ENCODE data around the gene OR14C36. TPM values are rescaled to one million over a fixed set of nuclear protein-coding genes. Genes with fewer than 3 reads are reported as not detected.
A peak's percentile ranks its signal among the peaks of the same experiment; 100 is the strongest.
"Not testable (repeated sequence)": the region's sequence is repeated elsewhere in the genome, so short reads cannot be mapped to it uniquely, and the experiment has no call there.

OR14C36 gene
- total RNA-seq, 1 experiment from 2014 or later: not detected

DNA sequence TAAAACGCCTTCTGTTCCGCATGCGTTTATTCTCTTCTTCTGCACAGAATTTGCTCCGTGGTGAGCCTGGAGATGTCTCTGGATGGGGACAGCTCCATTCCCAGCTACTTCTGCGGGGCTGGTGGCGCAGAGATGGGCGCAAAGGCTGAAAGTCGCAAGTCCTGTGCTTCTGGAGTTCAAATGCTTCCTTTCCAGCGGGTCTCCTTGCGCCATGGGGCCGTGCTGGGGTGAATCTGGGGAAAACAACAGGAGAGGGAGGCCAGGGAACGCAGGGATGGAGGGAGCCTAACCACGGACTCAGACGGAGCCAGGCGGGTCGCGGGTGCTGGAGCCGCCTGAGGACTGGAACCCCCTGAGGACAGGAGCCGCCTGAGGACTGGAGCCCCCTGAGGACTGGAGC lies 42.5 kb upstream of the OR14C36 start:
- Histone ChIP-seq H3K36me3 (ENCODE audit: low read depth, low read length) (no peaks in the 10 kb centered on the region), H4K20me1 (ENCODE audit: low read length) (no peaks in the 10 kb centered on the region), H2AFZ (ENCODE audit: low read length) (0 out of 2 replicates have a peak overlapping the region, but pooled peaks have one; percentile 10), H3K27me3 (ENCODE audit: low read length) (no peaks in the 10 kb centered on the region), H3K4me1 (ENCODE audit: insufficient read depth, low read length) (0 out of 2 replicates have a peak, but pooled peaks cover 3% of the 10 kb centered on the region), H3K4me3 (ENCODE audit: low read length) (no peak overlapping the region), H3K9me2 (replicated peaks; ENCODE audit: low read length) (no peaks in the 10 kb centered on the region), H3F3A (ENCODE audit: low read length, unreplicated experiment) (no peaks in the 10 kb centered on the region), H3K79me2 (ENCODE audit: low read length) (no peaks in the 10 kb centered on the region), H3K9me3 (ENCODE audit: low read length) (0 out of 2 replicates have a peak, but pooled peaks cover 5% of the 10 kb centered on the region), H3K4me2 (ENCODE audit: low read length) (no peak overlapping the region), H3K9ac (ENCODE audit: low read length) (no peak overlapping the region), H3K27ac (ENCODE audit: low read length) (no peak overlapping the region)
- ChIA-PET POLR2A (ENCODE audit: unreplicated experiment) (no interaction called here), CTCF (no interaction called here)
- BruUV-seq (replicated peaks): no TSS peak
- no peak for ATAC-seq
- intact Hi-C loops (cut with micrococcal nuclease): no loop called here
- TF ChIP-seq EZH2phosphoT487 (IDR thresholded peaks at IDR 0.05; ENCODE audit: borderline replicate concordance, low read length) (no peak), EZH2 (IDR thresholded peaks at IDR 0.05; ENCODE audit: low read length, unreplicated experiment) (no peak)
- TF ChIP-seq, protein P1, sequence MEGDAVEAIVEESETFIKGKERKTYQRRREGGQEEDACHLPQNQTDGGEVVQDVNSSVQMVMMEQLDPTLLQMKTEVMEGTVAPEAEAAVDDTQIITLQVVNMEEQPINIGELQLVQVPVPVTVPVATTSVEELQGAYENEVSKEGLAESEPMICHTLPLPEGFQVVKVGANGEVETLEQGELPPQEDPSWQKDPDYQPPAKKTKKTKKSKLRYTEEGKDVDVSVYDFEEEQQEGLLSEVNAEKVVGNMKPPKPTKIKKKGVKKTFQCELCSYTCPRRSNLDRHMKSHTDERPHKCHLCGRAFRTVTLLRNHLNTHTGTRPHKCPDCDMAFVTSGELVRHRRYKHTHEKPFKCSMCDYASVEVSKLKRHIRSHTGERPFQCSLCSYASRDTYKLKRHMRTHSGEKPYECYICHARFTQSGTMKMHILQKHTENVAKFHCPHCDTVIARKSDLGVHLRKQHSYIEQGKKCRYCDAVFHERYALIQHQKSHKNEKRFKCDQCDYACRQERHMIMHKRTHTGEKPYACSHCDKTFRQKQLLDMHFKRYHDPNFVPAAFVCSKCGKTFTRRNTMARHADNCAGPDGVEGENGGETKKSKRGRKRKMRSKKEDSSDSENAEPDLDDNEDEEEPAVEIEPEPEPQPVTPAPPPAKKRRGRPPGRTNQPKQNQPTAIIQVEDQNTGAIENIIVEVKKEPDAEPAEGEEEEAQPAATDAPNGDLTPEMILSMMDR (conservative IDR thresholded peaks at IDR 0.05; ENCODE audit: low read depth, low read length): no peak
- no peak for DNase-seq

DNA sequence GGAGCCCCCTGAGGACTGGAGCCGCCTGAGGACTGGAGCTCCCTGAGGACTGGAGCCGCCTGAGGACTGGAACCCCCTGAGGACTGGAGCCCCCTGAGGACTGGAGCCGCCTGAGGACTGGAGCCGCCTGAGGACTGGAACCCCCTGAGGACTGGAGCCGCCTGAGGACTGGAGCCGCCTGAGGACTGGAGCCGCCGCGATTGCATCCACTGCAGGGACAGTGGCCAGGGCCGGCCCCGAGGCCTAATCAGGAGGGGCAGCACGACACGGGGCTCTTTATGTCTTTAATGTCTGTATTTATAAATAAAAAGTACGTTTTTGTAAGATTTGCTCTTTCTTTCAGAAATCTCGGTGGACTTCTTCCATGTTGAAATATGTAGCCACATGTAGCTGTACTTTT lies 41.8 kb upstream of the OR14C36 start:
- H3K4me3 ChIP-seq (ENCODE audit: low read length); H3K9me2 ChIP-seq (replicated peaks; ENCODE audit: low read length); BruUV-seq (replicated peaks); H3K27ac ChIP-seq (ENCODE audit: low read length); H3K4me1 ChIP-seq (ENCODE audit: insufficient read depth, low read length); H3K9ac ChIP-seq (ENCODE audit: low read length); H3K36me3 ChIP-seq (ENCODE audit: low read depth, low read length); ATAC-seq; H3K79me2 ChIP-seq (ENCODE audit: low read length); DNase-seq; H3K9me3 ChIP-seq (ENCODE audit: low read length); H3K27me3 ChIP-seq (ENCODE audit: low read length); H2AFZ ChIP-seq (ENCODE audit: low read length); CTCF ChIA-PET; H4K20me1 ChIP-seq (ENCODE audit: low read length); H3F3A ChIP-seq (ENCODE audit: low read length, unreplicated experiment); POLR2A ChIA-PET (ENCODE audit: unreplicated experiment); H3K4me2 ChIP-seq (ENCODE audit: low read length); intact Hi-C loops (cut with micrococcal nuclease): not testable (repeated sequence)

DNA sequence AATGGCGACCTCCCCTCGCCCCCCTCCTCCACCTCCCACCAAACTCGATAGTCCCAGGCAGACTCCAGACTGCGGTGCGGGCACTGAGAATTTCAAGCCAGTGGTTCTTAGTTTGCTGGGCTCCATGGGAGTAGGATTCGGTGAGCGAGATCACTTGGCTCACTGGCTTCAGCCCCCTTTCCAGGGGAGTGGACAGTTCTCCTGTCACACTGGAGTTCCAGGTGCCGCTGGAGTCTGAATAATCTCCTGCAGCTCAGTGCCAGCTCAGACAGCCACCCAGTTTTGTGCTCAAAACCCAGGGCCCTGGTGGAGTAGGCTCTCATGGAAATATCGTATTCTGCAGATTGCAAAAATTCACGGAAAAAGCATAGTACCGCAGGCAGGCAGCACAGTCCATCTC lies 31.8 kb upstream of the OR14C36 start:
- Histone ChIP-seq H2AFZ (ENCODE audit: low read length) (no peak overlapping the region), H3F3A (ENCODE audit: low read length, unreplicated experiment) (no peaks in the 10 kb centered on the region), H3K9me2 (replicated peaks; ENCODE audit: low read length) (no peaks in the 10 kb centered on the region), H3K4me1 (ENCODE audit: insufficient read depth, low read length) (no peaks in the 10 kb centered on the region), H3K9ac (ENCODE audit: low read length) (no peak overlapping the region), H3K79me2 (ENCODE audit: low read length) (no peaks in the 10 kb centered on the region), H3K4me2 (ENCODE audit: low read length) (no peak overlapping the region), H3K4me3 (ENCODE audit: low read length) (no peak overlapping the region), H3K9me3 (ENCODE audit: low read length) (peaks cover 18% of the 10 kb centered on the region; the same call in 1 of the 2 replicates), H4K20me1 (ENCODE audit: low read length) (no peaks in the 10 kb centered on the region), H3K27ac (ENCODE audit: low read length) (no peak overlapping the region), H3K27me3 (ENCODE audit: low read length) (no peaks in the 10 kb centered on the region), H3K36me3 (ENCODE audit: low read depth, low read length) (no peaks in the 10 kb centered on the region)
- CTCF ChIA-PET: no interaction called here
- ATAC-seq (no peak), DNase-seq (no peak)
- BruUV-seq (replicated peaks): no TSS peak
- intact Hi-C loops (cut with micrococcal nuclease): no loop called here
- POLR2A ChIA-PET (ENCODE audit: unreplicated experiment): no interaction called here
- TF ChIP-seq, protein P1 (conservative IDR thresholded peaks at IDR 0.05; ENCODE audit: low read depth, low read length): no peak
- TF ChIP-seq EZH2phosphoT487 (IDR thresholded peaks at IDR 0.05; ENCODE audit: borderline replicate concordance, low read length): no peak
- TF ChIP-seq EZH2 (IDR thresholded peaks at IDR 0.05; ENCODE audit: low read length, unreplicated experiment): no peak
